ENCODE results near the gene DENND1B.
"Not testable (repeated sequence)": the region's sequence is repeated elsewhere in the genome, so short reads cannot be mapped to it uniquely, and the experiment has no call there.

The DENND1B gene

DNA sequence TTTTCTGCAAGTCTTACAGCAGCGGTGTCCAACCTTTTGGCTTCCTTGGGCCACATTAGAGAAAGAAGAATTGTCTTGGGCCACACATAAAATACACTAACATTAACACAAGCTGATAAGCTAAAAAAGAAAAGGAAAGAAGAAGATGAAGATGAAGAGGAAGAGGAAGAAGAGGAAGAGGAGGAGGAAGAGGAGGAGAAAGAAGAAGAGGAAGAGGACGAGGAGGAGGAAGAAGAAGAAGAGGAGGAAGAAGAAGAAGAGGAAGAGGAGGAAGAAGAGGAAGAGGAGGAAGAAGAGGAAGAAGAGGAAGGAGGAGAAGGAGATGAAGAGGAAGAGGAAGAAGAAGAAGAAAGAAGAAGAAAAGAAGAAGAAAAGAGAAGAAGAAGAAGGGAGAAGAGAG, 230.7 kb downstream of the DENND1B start:
- Mint-ChIP-seq H3K27me3 (no peaks in the 10 kb centered on the region), H3K9me3 (no peaks in the 10 kb centered on the region), H3K4me3 (no peak overlapping the region), H3K27ac (no peak overlapping the region), H3K4me1 (no peaks in the 10 kb centered on the region), H3K36me3 (peaks cover 7% of the 10 kb centered on the region)

DNA sequence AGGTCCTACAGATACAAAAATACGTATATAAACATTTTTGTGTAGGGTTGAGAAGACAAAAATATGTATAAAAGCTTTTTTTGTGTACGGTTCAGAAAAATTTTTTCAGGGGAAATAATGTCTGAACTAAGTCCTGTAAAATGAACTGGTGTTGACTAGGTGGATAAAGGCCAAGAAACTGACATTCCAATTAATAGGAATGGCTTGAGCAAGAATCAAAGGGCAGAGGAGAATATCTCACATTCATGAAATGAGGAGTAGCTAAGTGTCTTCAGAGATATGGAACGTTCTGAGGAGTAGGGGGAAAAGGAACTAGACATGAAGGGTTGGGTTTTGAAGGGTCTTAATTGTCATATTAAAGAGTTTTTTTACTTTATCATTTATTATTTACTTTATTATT, 231.2 kb downstream of the DENND1B start:
- Mint-ChIP-seq H3K4me3 (no peak overlapping the region), H3K36me3 (peaks cover 7% of the 10 kb centered on the region), H3K9me3 (no peaks in the 10 kb centered on the region), H3K27ac (no peak overlapping the region), H3K27me3 (no peaks in the 10 kb centered on the region), H3K4me1 (no peaks in the 10 kb centered on the region)

DNA sequence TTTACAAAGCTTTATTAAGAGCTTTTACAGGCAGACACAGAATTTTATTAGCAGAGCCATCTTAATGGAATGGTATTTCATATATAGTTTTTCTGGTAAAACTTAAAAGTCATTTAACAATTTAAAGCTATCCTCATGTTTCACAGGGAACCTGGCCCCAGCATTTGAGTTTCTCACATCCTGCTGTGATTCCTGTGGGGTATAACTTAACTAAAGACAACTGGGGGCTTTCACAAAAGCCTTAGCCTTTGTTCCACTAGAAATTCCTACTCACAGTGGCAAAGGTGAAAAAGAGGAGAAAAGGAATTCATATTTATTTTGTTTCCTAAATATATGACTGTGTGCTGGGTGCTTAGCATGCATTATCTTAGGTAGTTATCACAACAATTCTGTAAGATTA, 233.9 kb downstream of the DENND1B start:
- Mint-ChIP-seq H3K4me1 (no peaks in the 10 kb centered on the region), H3K27ac (no peak overlapping the region), H3K36me3 (peaks cover 7% of the 10 kb centered on the region), H3K4me3 (no peak overlapping the region), H3K27me3 (no peaks in the 10 kb centered on the region), H3K9me3 (no peaks in the 10 kb centered on the region)

DNA sequence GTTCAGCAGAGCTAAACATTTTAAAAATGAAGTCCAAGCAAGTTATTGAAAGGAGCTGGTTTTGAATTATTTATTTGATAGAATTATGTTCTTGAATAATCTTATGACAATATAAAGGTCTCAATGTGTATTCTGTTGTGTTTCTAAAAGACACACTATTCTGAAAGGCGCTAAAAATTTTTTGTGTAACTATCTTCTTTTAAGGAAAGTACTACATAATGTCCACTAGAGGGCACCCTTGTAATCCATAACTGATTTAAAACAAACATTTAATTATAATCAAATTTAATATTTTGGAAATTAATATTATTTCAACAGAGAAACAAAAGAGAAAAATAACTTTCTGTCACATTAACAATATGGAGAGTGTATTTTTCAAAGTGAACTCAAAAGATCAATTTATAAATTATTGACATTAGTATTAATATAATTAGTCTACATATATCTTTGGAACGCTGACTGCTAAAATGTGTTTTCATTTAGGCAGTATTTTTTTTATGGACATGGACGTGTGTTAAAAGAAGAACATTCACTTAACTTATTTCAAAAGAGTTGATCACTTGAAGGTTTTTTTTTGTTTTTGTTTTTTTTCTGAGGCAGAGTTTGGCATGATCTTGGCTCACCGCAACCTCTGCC, 248.4 kb downstream of the DENND1B start:
- Mint-ChIP-seq H3K27me3 (no peaks in the 10 kb centered on the region), H3K27ac (no peak overlapping the region), H3K9me3 (no peaks in the 10 kb centered on the region), H3K36me3 (no peaks in the 10 kb centered on the region), H3K4me1 (no peaks in the 10 kb centered on the region), H3K4me3 (no peak overlapping the region)

DNA sequence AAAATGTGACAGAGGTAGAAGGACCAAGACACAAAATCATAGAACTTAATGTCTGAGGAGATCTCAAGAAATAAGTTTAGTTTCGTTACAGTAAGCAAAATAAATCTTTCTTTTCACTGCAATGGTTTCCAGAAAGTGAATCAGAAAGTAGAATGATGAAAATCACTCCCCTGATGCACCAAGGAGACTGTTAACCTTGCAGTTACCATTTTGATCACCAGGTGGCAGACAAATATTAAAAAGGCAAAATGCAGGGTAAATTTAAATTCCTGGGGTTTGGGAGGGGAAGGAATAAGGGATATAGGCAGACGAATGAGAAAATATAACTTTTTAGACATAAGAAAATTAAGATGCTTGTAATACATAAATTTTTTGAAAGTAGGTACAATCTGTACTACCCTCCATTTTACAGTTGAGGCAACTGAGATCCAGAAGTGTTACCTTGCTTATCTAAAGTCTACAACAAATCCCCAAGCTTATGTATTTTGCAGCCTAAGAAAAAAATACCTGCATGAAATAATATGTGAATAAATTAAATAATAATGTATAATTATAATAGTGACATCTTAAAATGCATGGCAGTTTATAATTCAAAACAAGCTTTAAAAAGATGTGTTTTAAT, 254.1 kb downstream of the DENND1B start:
- Mint-ChIP-seq H3K36me3 (peaks cover 1% of the 10 kb centered on the region), H3K4me3 (no peak overlapping the region), H3K9me3 (no peaks in the 10 kb centered on the region), H3K27me3 (no peaks in the 10 kb centered on the region), H3K4me1 (peaks cover 7% of the 10 kb centered on the region), H3K27ac (no peak overlapping the region)

DNA sequence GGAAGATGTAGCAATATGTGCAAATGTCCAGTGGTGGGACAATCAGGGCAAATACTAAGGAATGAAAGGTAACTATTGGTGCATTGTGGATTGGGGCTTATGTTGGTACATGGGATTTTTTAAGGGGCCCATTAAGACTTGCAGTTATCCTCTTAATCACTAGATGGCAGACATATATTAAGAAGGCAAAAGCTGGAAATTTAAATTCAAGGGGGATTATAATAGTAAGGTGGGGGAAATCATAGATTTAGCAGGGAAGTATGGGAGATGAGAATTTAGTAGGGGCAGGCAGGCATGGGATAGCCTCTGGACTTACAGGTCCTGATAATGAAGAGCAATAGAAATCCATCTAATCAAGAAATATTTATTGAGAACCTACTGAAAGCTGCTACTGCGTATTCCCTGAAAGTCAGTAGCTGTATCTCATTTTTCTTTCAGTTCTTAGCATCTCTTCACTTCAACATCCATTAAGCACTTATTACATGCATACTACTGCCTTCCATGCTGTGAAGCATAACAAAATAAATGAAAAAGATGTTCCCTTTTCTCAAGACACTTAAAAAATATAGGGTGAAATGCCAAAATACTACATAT, 255.4 kb downstream of the DENND1B start:
- H3K4me1 Mint-ChIP-seq = peaks cover 7% of the 10 kb centered on the region
- peaks cover 1% of the 10 kb centered on the region for H3K36me3 Mint-ChIP-seq
- H3K27ac Mint-ChIP-seq = no peak overlapping the region
- H3K4me3 Mint-ChIP-seq = no peak overlapping the region
- no peaks in the 10 kb centered on the region for H3K27me3 Mint-ChIP-seq
- H3K9me3 Mint-ChIP-seq = no peaks in the 10 kb centered on the region

DNA sequence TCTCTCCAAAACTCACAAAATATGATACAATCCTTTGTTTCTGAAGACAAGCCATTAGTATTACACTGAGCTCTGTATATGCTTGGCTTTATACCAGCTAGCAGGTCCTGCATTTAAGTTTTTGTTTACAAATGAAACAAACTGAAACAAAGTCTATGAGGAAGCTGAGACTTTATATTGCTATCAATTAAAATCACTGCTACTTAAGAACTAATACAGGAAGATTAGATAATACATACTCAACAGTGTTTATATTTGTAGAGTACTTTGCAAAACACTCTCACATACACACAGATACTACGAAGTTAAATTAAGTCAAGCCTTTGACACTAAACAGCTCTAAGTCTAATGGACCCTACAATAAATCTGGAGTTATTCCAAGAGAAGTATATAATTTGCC, 259.9 kb downstream of the DENND1B start:
- Mint-ChIP-seq H3K9me3 (no peaks in the 10 kb centered on the region), H3K27ac (no peak overlapping the region), H3K4me1 (no peaks in the 10 kb centered on the region), H3K4me3 (no peak overlapping the region), H3K36me3 (peaks cover 5% of the 10 kb centered on the region), H3K27me3 (no peaks in the 10 kb centered on the region)

DNA sequence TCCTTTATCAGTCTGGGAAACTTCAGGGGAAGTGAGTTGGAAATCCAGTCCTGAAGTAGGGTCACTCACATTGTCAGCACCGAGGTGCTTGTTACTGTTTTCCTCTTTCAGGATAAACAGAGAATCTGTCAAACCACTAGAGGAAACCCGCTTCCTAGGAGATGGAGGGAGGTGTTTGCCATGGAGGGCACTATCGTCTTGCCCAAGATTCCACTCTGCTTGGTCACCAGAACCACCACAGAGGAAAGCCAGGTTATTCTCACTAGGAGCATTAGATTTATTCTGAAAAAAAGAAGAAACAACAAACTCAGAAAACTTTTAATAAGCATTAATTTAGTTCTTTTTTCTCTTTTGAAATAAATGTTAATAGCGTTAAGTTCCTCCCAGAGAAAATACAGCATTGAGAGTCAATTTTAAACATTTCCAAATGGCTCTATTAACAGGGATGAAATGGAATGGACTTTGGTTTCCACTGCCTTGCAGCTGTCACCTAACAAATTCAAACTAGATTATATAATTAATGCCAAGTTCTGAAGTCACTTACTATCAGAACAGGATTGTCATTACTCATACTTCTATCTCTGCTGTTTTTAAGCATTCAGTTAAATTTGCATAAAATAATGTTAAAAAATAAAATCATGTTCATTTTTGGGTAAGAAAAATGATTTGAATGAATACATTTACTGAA, 264.4 kb downstream of the DENND1B start:
- H3K27me3 Mint-ChIP-seq = no peaks in the 10 kb centered on the region

DNA sequence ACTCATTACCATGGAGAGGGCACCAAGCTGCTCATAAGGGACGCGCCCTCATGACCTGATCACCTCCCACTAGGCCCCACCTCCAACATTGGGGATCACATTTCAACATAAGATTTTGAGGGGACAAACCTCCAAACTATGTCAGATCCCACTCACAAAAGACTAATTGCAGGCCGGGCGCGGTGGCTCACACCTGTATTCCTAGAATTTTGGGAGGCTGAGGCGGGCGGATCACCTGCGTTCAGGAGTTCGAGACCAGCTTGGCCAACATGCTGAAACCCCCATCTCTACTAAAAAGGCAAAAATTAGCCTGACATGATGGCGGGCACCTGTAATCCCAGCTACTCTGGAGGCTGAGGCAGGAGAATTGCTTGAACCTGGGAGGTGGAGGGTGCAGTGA, 278.6 kb downstream of the DENND1B start:
- Mint-ChIP-seq H3K4me3 (no peak overlapping the region), H3K36me3 (no peaks in the 10 kb centered on the region), H3K27ac (no peak overlapping the region), H3K4me1 (no peaks in the 10 kb centered on the region), H3K27me3 (peaks cover 3% of the 10 kb centered on the region), H3K9me3 (no peaks in the 10 kb centered on the region)

More for the DNA sequence above, 264.4 kb downstream of the DENND1B start:
- H3K9me3 Mint-ChIP-seq = no peaks in the 10 kb centered on the region
- H3K4me3 Mint-ChIP-seq = no peak overlapping the region
- H3K4me1 Mint-ChIP-seq = no peaks in the 10 kb centered on the region
- no peak overlapping the region for H3K27ac Mint-ChIP-seq
- H3K36me3 Mint-ChIP-seq = peaks cover 4% of the 10 kb centered on the region

DNA sequence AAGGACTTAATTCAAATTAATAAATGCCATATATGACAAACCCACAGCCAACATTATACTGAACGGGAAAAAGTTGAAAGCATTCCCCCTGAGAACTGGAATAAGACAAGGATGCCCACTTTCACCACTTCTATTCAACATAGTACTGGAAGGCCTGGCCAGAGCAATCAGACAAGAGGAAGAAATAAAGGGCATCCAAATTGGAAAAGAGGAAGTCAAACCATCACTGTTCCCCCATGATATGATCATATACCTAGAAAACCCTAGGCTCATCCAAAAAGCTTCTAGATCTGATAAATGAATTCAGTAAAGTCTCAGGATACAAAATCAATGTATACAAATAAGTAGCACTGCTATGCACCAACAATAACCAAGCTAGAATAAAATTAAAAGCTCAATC, 283.8 kb downstream of the DENND1B start:
- not testable (repeated sequence) for H3K27ac Mint-ChIP-seq, H3K4me1 Mint-ChIP-seq, H3K27me3 Mint-ChIP-seq, H3K9me3 Mint-ChIP-seq, H3K4me3 Mint-ChIP-seq, H3K36me3 Mint-ChIP-seq

DNA sequence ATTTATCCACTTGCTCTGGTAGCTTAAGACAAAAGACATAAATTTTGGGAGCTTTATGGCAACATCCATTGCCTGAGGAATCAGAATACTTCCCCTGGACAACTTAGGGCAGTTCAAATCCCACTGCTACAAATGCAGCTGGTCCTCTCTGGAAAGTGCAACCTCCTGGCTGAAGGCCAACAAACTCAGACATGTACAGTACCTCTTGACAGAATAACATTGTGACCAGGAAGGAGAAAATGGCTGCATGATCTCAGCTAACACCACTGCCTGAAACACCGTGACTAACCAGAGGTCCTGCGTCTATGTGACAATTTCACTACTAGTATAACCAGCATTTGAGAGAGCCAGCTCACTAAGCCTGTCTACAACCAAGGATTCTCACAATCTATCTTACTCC, 288.3 kb downstream of the DENND1B start:
- H3K4me3 Mint-ChIP-seq = no peak overlapping the region
- H3K9me3 Mint-ChIP-seq = no peaks in the 10 kb centered on the region
- H3K4me1 Mint-ChIP-seq = peaks cover 2% of the 10 kb centered on the region
- no peaks in the 10 kb centered on the region for H3K36me3 Mint-ChIP-seq
- H3K27me3 Mint-ChIP-seq = no peaks in the 10 kb centered on the region
- no peak overlapping the region for H3K27ac Mint-ChIP-seq

DNA sequence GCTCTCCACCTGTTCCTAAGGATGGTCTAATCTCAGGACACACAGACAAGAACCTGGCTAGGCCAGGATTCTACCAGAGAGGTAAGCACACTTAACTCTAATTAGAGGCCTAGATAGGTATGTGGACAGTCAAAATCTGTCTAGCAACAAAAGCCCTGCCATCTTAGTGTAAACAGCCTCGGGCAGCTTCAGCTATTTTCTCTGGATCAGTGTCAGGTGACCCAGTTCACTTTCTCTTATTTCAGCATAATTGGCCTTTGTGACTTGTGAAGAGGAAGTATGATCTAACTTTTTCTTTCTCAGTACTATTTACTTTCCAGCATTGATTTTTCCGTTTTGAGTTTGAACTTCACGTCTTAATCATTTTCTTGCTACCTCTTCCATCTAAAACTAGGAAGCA, 289.5 kb downstream of the DENND1B start:
- peaks cover 14% of the 10 kb centered on the region for H3K4me1 Mint-ChIP-seq
- no peaks in the 10 kb centered on the region for H3K9me3 Mint-ChIP-seq
- H3K4me3 Mint-ChIP-seq = no peak overlapping the region
- H3K36me3 Mint-ChIP-seq = no peaks in the 10 kb centered on the region
- no peak overlapping the region for H3K27ac Mint-ChIP-seq
- H3K27me3 Mint-ChIP-seq = no peaks in the 10 kb centered on the region

DNA sequence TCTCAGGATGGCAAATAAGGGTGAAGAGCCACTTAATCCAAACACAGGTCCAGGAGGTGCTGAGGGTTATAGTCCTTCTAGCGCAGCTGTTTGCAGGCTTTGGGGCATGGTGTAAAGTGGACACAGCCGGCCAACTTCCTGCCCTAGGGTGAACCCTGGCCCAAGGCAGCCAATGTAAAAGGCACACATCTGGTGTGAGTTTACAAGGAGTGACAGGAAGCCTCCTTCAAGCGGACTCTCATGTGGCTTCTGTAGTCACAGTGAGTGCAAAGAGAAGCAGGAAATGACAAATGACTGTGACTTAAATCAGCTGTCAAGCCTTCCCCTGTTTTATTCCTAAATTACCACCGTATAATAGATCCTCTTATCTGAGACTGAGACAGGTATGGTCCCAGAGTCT, 294.2 kb downstream of the DENND1B start:
- H3K4me1 Mint-ChIP-seq = peaks cover 18% of the 10 kb centered on the region
- H3K9me3 Mint-ChIP-seq = no peaks in the 10 kb centered on the region
- no peaks in the 10 kb centered on the region for H3K36me3 Mint-ChIP-seq
- no peak overlapping the region for H3K27ac Mint-ChIP-seq
- no peak overlapping the region for H3K4me3 Mint-ChIP-seq
- no peaks in the 10 kb centered on the region for H3K27me3 Mint-ChIP-seq

DNA sequence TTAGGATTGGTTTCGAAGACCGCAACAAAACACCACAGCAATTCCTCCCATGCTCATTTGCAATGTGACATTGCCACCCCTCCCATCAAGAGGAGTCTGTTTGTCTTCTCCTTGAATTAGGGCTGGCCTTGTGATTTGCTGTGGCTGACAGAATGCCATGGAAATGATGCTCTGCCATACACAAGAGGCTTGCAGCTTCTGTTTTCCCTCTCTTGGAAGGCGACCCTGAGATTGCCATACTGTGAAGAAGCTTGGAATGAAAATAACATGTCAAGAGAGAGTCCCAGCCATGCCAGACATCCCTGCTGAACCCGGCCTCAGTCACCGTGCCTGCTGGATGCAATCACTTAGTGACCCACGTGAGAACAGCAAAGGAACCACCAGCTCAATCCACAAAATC, 294.8 kb downstream of the DENND1B start:
- Mint-ChIP-seq H3K4me1 (peaks cover 18% of the 10 kb centered on the region), H3K4me3 (no peak overlapping the region), H3K9me3 (no peaks in the 10 kb centered on the region), H3K27me3 (no peaks in the 10 kb centered on the region), H3K36me3 (no peaks in the 10 kb centered on the region), H3K27ac (no peak overlapping the region)

DNA sequence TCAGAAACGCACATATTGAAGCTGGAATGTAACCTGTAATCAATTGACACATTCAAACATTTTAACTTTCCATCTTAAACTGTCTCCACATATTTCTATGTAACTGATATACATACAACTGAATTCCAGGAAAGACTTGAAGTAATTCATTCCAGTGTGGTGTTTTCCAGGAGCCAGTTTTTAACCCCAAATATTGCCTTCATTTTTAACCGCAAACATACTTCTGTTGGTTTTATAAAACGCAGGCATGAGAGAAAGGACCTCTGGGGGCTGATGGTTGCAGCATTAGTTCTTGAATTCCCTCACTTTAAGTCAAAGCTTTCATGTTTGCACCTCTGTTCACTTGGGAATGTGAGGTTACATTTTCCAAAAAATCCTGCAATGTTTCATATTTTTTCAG, 303.1 kb downstream of the DENND1B start:
- Mint-ChIP-seq H3K4me3 (no peak overlapping the region), H3K4me1 (peaks cover 3% of the 10 kb centered on the region)

DNA sequence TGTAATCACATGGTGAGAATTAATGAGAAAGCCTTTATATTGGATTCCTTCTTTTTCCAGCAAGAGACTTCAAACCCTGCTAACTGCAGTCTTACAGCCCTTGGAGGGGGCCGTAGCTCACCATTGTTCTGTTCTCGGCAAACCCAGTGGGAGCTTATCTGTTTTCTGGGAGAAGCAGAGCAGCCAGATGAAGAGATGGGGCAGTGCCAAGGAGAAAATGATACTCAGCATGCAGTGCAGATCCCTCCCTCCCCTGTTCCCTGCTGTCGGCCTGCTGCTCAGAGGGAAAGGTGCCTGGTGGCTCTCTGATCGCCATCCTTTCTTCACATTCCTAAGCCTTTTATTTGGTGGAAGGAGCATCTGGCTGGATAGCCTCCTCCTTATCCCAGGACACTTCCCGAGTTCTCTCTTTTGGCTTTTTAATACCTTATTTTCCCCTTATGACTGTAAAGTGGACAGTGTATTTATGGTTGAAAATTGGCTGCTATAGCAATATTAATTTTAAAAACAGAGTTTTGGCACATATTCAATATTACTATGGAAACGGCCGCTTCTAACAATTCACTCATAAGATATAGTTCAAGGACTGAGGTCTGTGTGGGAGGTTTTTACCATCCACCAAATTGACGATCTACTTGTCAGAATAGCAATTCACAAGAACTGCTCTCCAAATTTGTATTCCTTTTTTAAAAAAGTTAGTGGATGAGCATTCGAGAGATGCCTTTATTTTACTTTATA, 303.9 kb downstream of the DENND1B start:
- no peaks in the 10 kb centered on the region for H3K27me3 Mint-ChIP-seq

More for the DNA sequence above, 303.1 kb downstream of the DENND1B start:
- Mint-ChIP-seq H3K27ac (no peak overlapping the region), H3K36me3 (no peaks in the 10 kb centered on the region), H3K9me3 (no peaks in the 10 kb centered on the region), H3K27me3 (no peaks in the 10 kb centered on the region)

More for the DNA sequence above, 303.9 kb downstream of the DENND1B start:
- H3K9me3 Mint-ChIP-seq = no peaks in the 10 kb centered on the region
- no peaks in the 10 kb centered on the region for H3K36me3 Mint-ChIP-seq
- H3K4me1 Mint-ChIP-seq = peaks cover 3% of the 10 kb centered on the region
- H3K27ac Mint-ChIP-seq = no peak overlapping the region
- H3K4me3 Mint-ChIP-seq = no peak overlapping the region

Measured in activated naive CD4-positive, alpha-beta T cell treated with anti-CD3 and anti-CD28 coated beads, Interleukin-2, amount 50 U/mL, for 24 hours (primary cell).